GM19438 (cell line): ENCODE measurements around the gene ATF5.

Source experiments
- ATAC-seq: cut with Tn5 transposase; IDR thresholded peaks from one replicate; pipeline ENCODE4 v1.9.1; 2021; ENCODE audit warnings: low read depth; ENCODE audit not compliant: unreplicated experiment

Gene ATF5

GRCh38 chr19:49971991-49972411 is 43.0 kb downstream of the ATF5 start:
- ATAC-seq, result no peak

GRCh38 chr19:49972841-49973240 is 43.8 kb downstream of the ATF5 start:
- no peak for ATAC-seq

- ATAC-seq, result no peak
Observed at GRCh38 chr19:49973987-49974386, 45.0 kb downstream of the ATF5 start.

- no peak for ATAC-seq
Observed at GRCh38 chr19:49975051-49975450, 46.0 kb downstream of the ATF5 start.

GRCh38 chr19:49976496-49976895 is 47.5 kb downstream of the ATF5 start:
- ATAC-seq, result no peak

- ATAC-seq, result no peak
Observed at GRCh38 chr19:49977076-49977475, 48.1 kb downstream of the ATF5 start.

- ATAC-seq, result no peak
Observed at GRCh38 chr19:49977881-49978280, 48.9 kb downstream of the ATF5 start.

GRCh38 chr19:49978324-49978723 is 49.3 kb downstream of the ATF5 start:
- no peak for ATAC-seq

GRCh38 chr19:49981603-49982593 is 52.9 kb downstream of the ATF5 start:
- no peak for ATAC-seq
